Measurements from ENCODE around the gene SNX33. TPM values are rescaled to one million over a fixed set of nuclear protein-coding genes. Genes with fewer than 3 reads are reported as not detected.

Gene SNX33
- total and polyA plus RNA-seq, 2 donors (not counting 1 experiment from before 2014, with no cell fraction given), result 0.22 to 0.59 TPM

DNA sequence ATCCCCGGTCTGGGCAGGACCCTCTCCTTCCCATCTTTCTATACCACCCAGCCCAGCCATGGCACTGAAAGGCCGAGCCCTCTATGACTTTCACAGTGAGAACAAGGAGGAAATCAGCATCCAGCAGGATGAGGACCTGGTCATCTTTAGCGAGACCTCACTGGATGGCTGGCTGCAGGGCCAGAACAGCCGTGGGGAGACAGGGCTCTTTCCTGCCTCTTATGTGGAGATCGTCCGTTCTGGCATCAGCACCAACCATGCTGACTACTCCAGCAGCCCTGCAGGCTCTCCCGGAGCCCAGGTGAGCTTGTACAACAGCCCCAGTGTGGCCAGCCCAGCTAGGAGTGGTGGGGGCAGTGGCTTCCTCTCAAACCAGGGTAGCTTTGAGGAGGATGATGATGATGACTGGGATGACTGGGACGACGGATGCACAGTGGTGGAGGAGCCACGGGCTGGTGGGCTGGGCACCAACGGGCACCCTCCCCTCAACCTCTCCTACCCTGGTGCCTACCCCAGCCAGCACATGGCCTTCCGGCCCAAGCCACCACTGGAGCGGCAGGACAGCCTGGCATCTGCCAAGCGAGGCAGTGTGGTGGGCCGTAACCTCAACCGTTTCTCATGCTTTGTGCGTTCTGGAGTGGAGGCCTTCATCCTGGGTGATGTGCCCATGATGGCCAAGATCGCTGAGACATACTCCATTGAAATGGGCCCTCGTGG is 1.5 kb downstream of the SNX33 start:
- no peak overlapping the region for H3K4me3 ChIP-seq (ENCODE audit: control extremely low read depth in 1 of 5, extremely low read depth in 1 of 5, insufficient read depth in 1 of 5, low read depth in 2 of 5, low read length in 4 of 5)
- H3K4me1 Mint-ChIP-seq, result peaks cover 13% of the 10 kb centered on the region
- ATAC-seq (ENCODE audit: low read depth) (no peak), DNase-seq (no peak)
- POLR2A ChIA-PET, result no interaction called here
- no peak overlapping the region for H3K9ac ChIP-seq (ENCODE audit: low read length)
- CTCF ChIA-PET, result interaction anchor here (1.4 kb wide), 1 partner anchor 9 kb away, joined by 3 read pairs; the partner anchor contains the start of gene IMP3
- no peaks in the 10 kb centered on the region for H3K36me3 ChIP-seq (replicated peaks in 1 of 2; ENCODE audit: control extremely low read depth in 1 of 2, control insufficient read depth in 1 of 2, extremely low read depth in 1 of 2, insufficient read depth in 2 of 2, low read length in 1 of 2)
- H3K4me2 ChIP-seq (replicated peaks; ENCODE audit: low read depth, low read length, poor library complexity, severe bottlenecking), result no peak overlapping the region
- H3K27ac ChIP-seq (ENCODE audit: low read length in 2 of 2), result no peak overlapping the region
- no peaks in the 10 kb centered on the region for H3K9me3 Mint-ChIP-seq (ENCODE audit: insufficient read depth)
- peaks cover 15 to 17% of the 10 kb centered on the region in 2 donors for H3K4me1 ChIP-seq (ENCODE audit: control insufficient read depth in 2 of 2, insufficient read depth in 2 of 2, low read length in 2 of 2)
- no peaks in the 10 kb centered on the region for H3K79me2 ChIP-seq (ENCODE audit: control insufficient read depth, insufficient read depth, low read length)
- H4K20me1 ChIP-seq (ENCODE audit: control insufficient read depth, insufficient read depth, low read length, poor library complexity, severe bottlenecking), result no peaks in the 10 kb centered on the region
- TF ChIP-seq EZH2 (IDR thresholded peaks at IDR 0.05; ENCODE audit: borderline replicate concordance, insufficient read depth, low read depth, low read length, poor library complexity, severe bottlenecking), result no peak
- TF ChIP-seq, protein P1, sequence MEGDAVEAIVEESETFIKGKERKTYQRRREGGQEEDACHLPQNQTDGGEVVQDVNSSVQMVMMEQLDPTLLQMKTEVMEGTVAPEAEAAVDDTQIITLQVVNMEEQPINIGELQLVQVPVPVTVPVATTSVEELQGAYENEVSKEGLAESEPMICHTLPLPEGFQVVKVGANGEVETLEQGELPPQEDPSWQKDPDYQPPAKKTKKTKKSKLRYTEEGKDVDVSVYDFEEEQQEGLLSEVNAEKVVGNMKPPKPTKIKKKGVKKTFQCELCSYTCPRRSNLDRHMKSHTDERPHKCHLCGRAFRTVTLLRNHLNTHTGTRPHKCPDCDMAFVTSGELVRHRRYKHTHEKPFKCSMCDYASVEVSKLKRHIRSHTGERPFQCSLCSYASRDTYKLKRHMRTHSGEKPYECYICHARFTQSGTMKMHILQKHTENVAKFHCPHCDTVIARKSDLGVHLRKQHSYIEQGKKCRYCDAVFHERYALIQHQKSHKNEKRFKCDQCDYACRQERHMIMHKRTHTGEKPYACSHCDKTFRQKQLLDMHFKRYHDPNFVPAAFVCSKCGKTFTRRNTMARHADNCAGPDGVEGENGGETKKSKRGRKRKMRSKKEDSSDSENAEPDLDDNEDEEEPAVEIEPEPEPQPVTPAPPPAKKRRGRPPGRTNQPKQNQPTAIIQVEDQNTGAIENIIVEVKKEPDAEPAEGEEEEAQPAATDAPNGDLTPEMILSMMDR (IDR thresholded peaks at IDR 0.05), result no peak
- peak overlapping the region; percentile 89 for H3K4me3 Mint-ChIP-seq
- H3K27me3 Mint-ChIP-seq, result peaks cover 14% of the 10 kb centered on the region
- WGBS (ENCODE audit: insufficient coverage), result 96% methylated on average over 19 of the region's 19 CpGs
- no peak overlapping the region for H3K27ac Mint-ChIP-seq
- intact Hi-C loops (cut with micrococcal nuclease), result loop anchor here (10.0 kb wide), 1 partner anchor 624 kb away; the partner anchor contains the start of gene PPCDC
- peaks cover 0 to 28% (median 12%) of the 10 kb centered on the region in 4 experiments for H3K27me3 ChIP-seq (replicated peaks in 1 of 4; ENCODE audit: control extremely low read depth in 1 of 4, control insufficient read depth in 3 of 4, insufficient read depth in 4 of 4, low read length in 3 of 4)
- H3K9me3 ChIP-seq (ENCODE audit: control extremely low read depth in 1 of 3, control insufficient read depth in 2 of 3, insufficient read depth in 1 of 3, low read length in 2 of 3), result peaks cover 0 to 4% (median 0%) of the 10 kb centered on the region in 3 donors
- H2AFZ ChIP-seq (ENCODE audit: insufficient read depth, low read depth, low read length, poor library complexity, severe bottlenecking), result no peak overlapping the region

DNA sequence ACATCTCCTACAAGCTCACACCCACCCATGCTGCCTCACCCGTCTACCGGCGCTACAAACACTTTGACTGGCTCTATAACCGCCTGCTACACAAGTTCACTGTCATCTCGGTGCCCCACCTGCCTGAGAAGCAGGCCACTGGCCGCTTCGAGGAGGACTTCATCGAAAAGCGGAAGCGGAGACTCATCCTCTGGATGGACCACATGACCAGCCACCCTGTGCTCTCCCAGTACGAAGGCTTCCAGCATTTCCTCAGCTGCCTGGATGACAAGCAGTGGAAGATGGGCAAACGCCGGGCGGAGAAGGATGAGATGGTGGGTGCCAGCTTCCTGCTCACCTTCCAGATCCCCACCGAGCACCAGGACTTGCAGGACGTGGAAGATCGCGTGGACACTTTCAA is 2.1 kb downstream of the SNX33 start:
- intact Hi-C loops (cut with micrococcal nuclease), result loop anchor here (10.0 kb wide), 1 partner anchor 625 kb away; the partner anchor contains the start of gene PPCDC

More for the DNA sequence above, 2.1 kb downstream of the SNX33 start:
- no peak overlapping the region for H2AFZ ChIP-seq (ENCODE audit: insufficient read depth, low read depth, low read length, poor library complexity, severe bottlenecking)
- H3K4me2 ChIP-seq (replicated peaks; ENCODE audit: low read depth, low read length, poor library complexity, severe bottlenecking), result no peak overlapping the region
- ChIA-PET CTCF (interaction anchor here (1.4 kb wide), 1 partner anchor 10 kb away, joined by 3 read pairs; the partner anchor contains the start of gene IMP3), POLR2A (no interaction called here)
- no peaks in the 10 kb centered on the region for H3K79me2 ChIP-seq (ENCODE audit: control insufficient read depth, insufficient read depth, low read length)
- H4K20me1 ChIP-seq (ENCODE audit: control insufficient read depth, insufficient read depth, low read length, poor library complexity, severe bottlenecking), result no peaks in the 10 kb centered on the region
- Mint-ChIP-seq H3K27ac (no peak overlapping the region), H3K4me3 (peak overlapping the region; percentile 89), H3K9me3 (ENCODE audit: insufficient read depth) (no peaks in the 10 kb centered on the region), H3K4me1 (peaks cover 13% of the 10 kb centered on the region), H3K27me3 (peaks cover 14% of the 10 kb centered on the region)
- TF ChIP-seq EZH2 (IDR thresholded peaks at IDR 0.05; ENCODE audit: borderline replicate concordance, insufficient read depth, low read depth, low read length, poor library complexity, severe bottlenecking), result no peak
- TF ChIP-seq, protein P1 (IDR thresholded peaks at IDR 0.05), result no peak
- ATAC-seq (ENCODE audit: low read depth), result no peak
- H3K9ac ChIP-seq (ENCODE audit: low read length), result no peak overlapping the region
- H3K27me3 ChIP-seq (replicated peaks in 1 of 4; ENCODE audit: control extremely low read depth in 1 of 4, control insufficient read depth in 3 of 4, insufficient read depth in 4 of 4, low read length in 3 of 4), result peaks cover 0 to 28% (median 11%) of the 10 kb centered on the region in 4 experiments
- peaks cover 15 to 17% of the 10 kb centered on the region in 2 donors for H3K4me1 ChIP-seq (ENCODE audit: control insufficient read depth in 2 of 2, insufficient read depth in 2 of 2, low read length in 2 of 2)
- peaks cover 0 to 4% (median 0%) of the 10 kb centered on the region in 3 donors for H3K9me3 ChIP-seq (ENCODE audit: control extremely low read depth in 1 of 3, control insufficient read depth in 2 of 3, insufficient read depth in 1 of 3, low read length in 2 of 3)
- H3K36me3 ChIP-seq (replicated peaks in 1 of 2; ENCODE audit: control extremely low read depth in 1 of 2, control insufficient read depth in 1 of 2, extremely low read depth in 1 of 2, insufficient read depth in 2 of 2, low read length in 1 of 2), result no peaks in the 10 kb centered on the region
- H3K27ac ChIP-seq (ENCODE audit: low read length in 2 of 2), result no peak overlapping the region
- no peak for DNase-seq
- no peak overlapping the region for H3K4me3 ChIP-seq (ENCODE audit: control extremely low read depth in 1 of 5, extremely low read depth in 1 of 5, insufficient read depth in 1 of 5, low read depth in 2 of 5, low read length in 4 of 5)
- 96% methylated on average over 18 of the region's 18 CpGs for WGBS (ENCODE audit: insufficient coverage)
